H1 (cell line): Measurements from ENCODE around the gene NWD2. TPM values are rescaled to one million over a fixed set of nuclear protein-coding genes. Genes with fewer than 3 reads are reported as not detected.

Experiments
- POU5F1 ChIP-seq: IDR thresholded peaks from 2 replicates; pipeline ENCODE4 v1.6.1; 2011; ENCODE audit warnings: low read depth, mild to moderate bottlenecking, low read length, moderate library complexity
- polyA plus RNA-seq, 7 experiments: library from polyadenylated mRNA; depleted of rRNA in 3 of 7; stranded (reverse) in 5 of 7; unstranded in 2 of 7; fragments of >200 nt in 5 of 7; fragments of 200-250 nt in 2 of 7; gene quantifications; 1 replicate in 5 of 7; 2 replicates in 1 of 7; 4 replicates in 1 of 7; pipeline versions ENCODE4 v1.2.1 to v1.2.3, GENCODE V29; 2011 to 2013; ENCODE audit warnings: missing spikeins in 2 of 7, mixed read lengths in 2 of 7
- total RNA-seq: library from RNA; stranded (reverse); fragmentation: NEBNext Ultra II Directional; extraction: Animal tissue kit (Norgen Biotek cat#: 25700); gene quantifications from 2 replicates; pipeline ENCODE4 v1.2.1, GENCODE V29; 2021

The NWD2 gene
- total and polyA plus RNA-seq, 2 of the 8 experiments (the other 6 are each of a cell fraction or from before 2014, with no cell fraction given), result under 0.01 TPM; not detected in 1

GRCh38 chr4:37389366-37389765 is 144.8 kb downstream of the NWD2 start (continued):
- TF ChIP-seq POU5F1, result no peak
